Measurements from ENCODE around the gene XXYLT1. TPM values are rescaled to one million over a fixed set of nuclear protein-coding genes. Genes with fewer than 3 reads are reported as not detected.

Gene XXYLT1
- total RNA-seq, 4 donors from 2014 or later: 5.4 to 18.2 (median 6.9) TPM

GRCh38 chr3:195251336-195252065, 19.5 kb downstream of the XXYLT1 start:
- peak in 1 of 3 donors; percentile 41 for DNase-seq

GRCh38 chr3:195250473-195251251, 20.3 kb downstream of the XXYLT1 start:
- no peaks in the 10 kb centered on the region for H3K9me3 ChIP-seq
- peak in 1 of 3 donors; percentile 56 for DNase-seq
- no peaks in the 10 kb centered on the region for H3K36me3 ChIP-seq
- no peak overlapping the region for H3K4me3 ChIP-seq
- no peak overlapping the region for H3K27ac ChIP-seq
- H3K4me1 ChIP-seq: no peaks in the 10 kb centered on the region
- TF ChIP-seq POLR2A (IDR thresholded peaks at IDR 0.05) (no peak), CTCF (IDR thresholded peaks at IDR 0.05) (peak in 2 of 6 experiments; percentile 3 to 5)
- no peaks in the 10 kb centered on the region for H3K27me3 ChIP-seq

More at GRCh38 chr3:195251336-195252065, 19.5 kb downstream of the XXYLT1 start:
- no peaks in the 10 kb centered on the region for H3K4me1 ChIP-seq
- no peaks in the 10 kb centered on the region for H3K9me3 ChIP-seq
- no peak overlapping the region for H3K27ac ChIP-seq
- no peaks in the 10 kb centered on the region for H3K27me3 ChIP-seq
- TF ChIP-seq POLR2A (IDR thresholded peaks at IDR 0.05) (no peak), CTCF (IDR thresholded peaks at IDR 0.05) (no peak)
- no peak overlapping the region for H3K4me3 ChIP-seq
- H3K36me3 ChIP-seq: no peaks in the 10 kb centered on the region

GRCh38 chr3:195249858-195250464, 21.0 kb downstream of the XXYLT1 start:
- peak in 2 of 3 donors; percentile 14 to 34 for DNase-seq
- Histone ChIP-seq H3K4me3 (no peak overlapping the region), H3K27ac (no peak overlapping the region), H3K36me3 (no peaks in the 10 kb centered on the region), H3K4me1 (no peaks in the 10 kb centered on the region), H3K9me3 (no peaks in the 10 kb centered on the region), H3K27me3 (no peaks in the 10 kb centered on the region)
- TF ChIP-seq POLR2A (IDR thresholded peaks at IDR 0.05) (no peak), CTCF (IDR thresholded peaks at IDR 0.05) (no peak)

GRCh38 chr3:195249057-195249770, 21.7 kb downstream of the XXYLT1 start:
- Histone ChIP-seq H3K4me3 (no peak overlapping the region), H3K36me3 (no peaks in the 10 kb centered on the region), H3K27me3 (no peaks in the 10 kb centered on the region), H3K4me1 (no peaks in the 10 kb centered on the region), H3K9me3 (no peaks in the 10 kb centered on the region), H3K27ac (no peak overlapping the region)
- no peak for TF ChIP-seq CTCF (IDR thresholded peaks at IDR 0.05)
- TF ChIP-seq POLR2A (IDR thresholded peaks at IDR 0.05): no peak
- DNase-seq: peak in 2 of 3 donors; percentile 21 to 37

GRCh38 chr3:195248281-195248680, 22.7 kb downstream of the XXYLT1 start:
- peak in 1 of 3 donors; percentile 21 for DNase-seq
- TF ChIP-seq CTCF (IDR thresholded peaks at IDR 0.05): no peak
- Histone ChIP-seq H3K27ac (no peak overlapping the region), H3K36me3 (no peaks in the 10 kb centered on the region), H3K4me1 (no peaks in the 10 kb centered on the region), H3K9me3 (no peaks in the 10 kb centered on the region), H3K27me3 (no peaks in the 10 kb centered on the region), H3K4me3 (no peak overlapping the region)
